Common myeloid progenitor, CD34-positive (primary cell): ENCODE measurements around the gene SLC6A17.

Experiments used
- CTCF ChIA-PET: fragments of 350-600 bp; sonication (Branson Sonifier 250); formaldehyde crosslinking; loops from one replicate; lab custom pipeline; 2021; ENCODE audit warnings: antibody characterized with exemption; lab: Charles Lee
- POLR2A ChIA-PET: fragments of 350-600 bp; sonication (Branson Sonifier 250); formaldehyde crosslinking; loops from one replicate; lab custom pipeline; 2021; ENCODE audit warnings: antibody characterized with exemption; lab: Charles Lee
- DNase-seq, 3 donors: peaks; one replicate each; pipeline versions ENCODE4 v3.0.0 to v3.0.0-alpha.2; 2013
- H3K27ac ChIP-seq, 2 experiments: 1 replicate in 1 of 2; 2 replicates in 1 of 2; pipeline ENCODE4 v1.7.0; 2013; ENCODE audit warnings: inconsistent platforms in 2 of 2, low read length in 2 of 2, mild to moderate bottlenecking in 2 of 2, low read depth in 1 of 2, moderate library complexity in 1 of 2; ENCODE audit not compliant: severe bottlenecking in 2 of 2, insufficient read depth in 1 of 2, poor library complexity in 1 of 2
- H3K27me3 ChIP-seq, 5 experiments: replicated peaks in 2 of 5; 1 replicate in 3 of 5; 2 replicates in 2 of 5; pipeline versions ENCODE4 v1.6.1 to v1.7.0; 2013; ENCODE audit warnings: low read length in 4 of 5, mild to moderate bottlenecking in 2 of 5, moderate library complexity in 2 of 5, inconsistent platforms in 1 of 5; ENCODE audit not compliant: insufficient read depth in 5 of 5, control insufficient read depth in 4 of 5
- H3K36me3 ChIP-seq, 4 experiments: 1 replicate in 2 of 4; 2 replicates in 2 of 4; pipeline versions ENCODE4 v1.6.1 to v1.7.0; 2013; ENCODE audit warnings: low read length in 3 of 4, control low read depth in 1 of 4, mild to moderate bottlenecking in 1 of 4; ENCODE audit not compliant: control insufficient read depth in 4 of 4, insufficient read depth in 4 of 4
- H3K4me1 ChIP-seq, 4 experiments: 1 replicate in 3 of 4; 2 replicates in 1 of 4; pipeline versions ENCODE4 v1.6.1 to v1.7.1; 2013; ENCODE audit warnings: low read length in 3 of 4, mild to moderate bottlenecking in 3 of 4, control low read depth in 1 of 4, inconsistent platforms in 1 of 4, moderate library complexity in 1 of 4; ENCODE audit not compliant: control insufficient read depth in 4 of 4, insufficient read depth in 4 of 4; ENCODE audit errors: control extremely low read depth in 1 of 4
- H3K4me3 ChIP-seq, 7 experiments: 1 replicate in 4 of 7; 2 replicates in 3 of 7; pipeline versions ENCODE4 v1.5.1 to v1.7.0; 2013; ENCODE audit warnings: mild to moderate bottlenecking in 7 of 7, low read length in 6 of 7, moderate library complexity in 6 of 7, inconsistent platforms in 2 of 7, low read depth in 2 of 7, control low read depth in 1 of 7; ENCODE audit not compliant: insufficient read depth in 4 of 7, control insufficient read depth in 1 of 7; ENCODE audit errors: extremely low read depth in 1 of 7
- H3K9me3 ChIP-seq, 5 experiments: 1 replicate in 4 of 5; 2 replicates in 1 of 5; pipeline versions ENCODE4 v1.6.1 to v1.7.1; 2013; ENCODE audit warnings: low read length in 4 of 5, mild to moderate bottlenecking in 2 of 5, inconsistent platforms in 1 of 5, low read depth in 1 of 5, moderate library complexity in 1 of 5; ENCODE audit not compliant: control insufficient read depth in 4 of 5, insufficient read depth in 2 of 5; ENCODE audit errors: control extremely low read depth in 1 of 5
- WGBS: methylation state at CpG from one replicate; pipeline ENCODE4 v1.1.5; 2013; ENCODE audit not compliant: insufficient coverage; 5-methylcytosine and 5-hydroxymethylcytosine counted together

The SLC6A17 gene

DNA sequence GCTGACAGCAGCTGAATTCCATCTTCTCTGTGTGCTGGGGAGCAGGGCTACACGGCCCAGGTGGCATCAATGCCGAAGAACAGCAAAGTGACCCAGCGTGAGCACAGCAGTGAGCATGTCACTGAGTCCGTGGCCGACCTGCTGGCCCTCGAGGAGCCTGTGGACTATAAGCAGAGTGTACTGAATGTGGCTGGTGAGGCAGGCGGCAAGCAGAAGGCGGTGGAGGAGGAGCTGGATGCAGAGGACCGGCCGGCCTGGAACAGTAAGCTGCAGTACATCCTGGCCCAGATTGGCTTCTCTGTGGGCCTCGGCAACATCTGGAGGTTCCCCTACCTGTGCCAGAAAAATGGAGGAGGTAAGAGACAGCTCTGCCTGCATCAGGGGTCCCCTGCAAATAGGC lies 16.6 kb downstream of the SLC6A17 start:
- WGBS, result 95% methylated on average over 8 of the region's 11 CpGs
- Histone ChIP-seq H3K27me3 (peaks cover 0 to 2% (median 0%) of the 10 kb centered on the region in 5 experiments), H3K36me3 (no peaks in the 10 kb centered on the region), H3K9me3 (no peaks in the 10 kb centered on the region), H3K27ac (no peak overlapping the region), H3K4me3 (no peak overlapping the region), H3K4me1 (no peaks in the 10 kb centered on the region)
- POLR2A ChIA-PET, result no interaction called here
- CTCF ChIA-PET, result interaction anchor here (1.0 to 1.9 kb wide), 4 partner anchors 8 to 41 kb away, joined by 3 to 5 read pairs (median 3); no protein-coding TSS in a partner anchor
- DNase-seq, result no peak

DNA sequence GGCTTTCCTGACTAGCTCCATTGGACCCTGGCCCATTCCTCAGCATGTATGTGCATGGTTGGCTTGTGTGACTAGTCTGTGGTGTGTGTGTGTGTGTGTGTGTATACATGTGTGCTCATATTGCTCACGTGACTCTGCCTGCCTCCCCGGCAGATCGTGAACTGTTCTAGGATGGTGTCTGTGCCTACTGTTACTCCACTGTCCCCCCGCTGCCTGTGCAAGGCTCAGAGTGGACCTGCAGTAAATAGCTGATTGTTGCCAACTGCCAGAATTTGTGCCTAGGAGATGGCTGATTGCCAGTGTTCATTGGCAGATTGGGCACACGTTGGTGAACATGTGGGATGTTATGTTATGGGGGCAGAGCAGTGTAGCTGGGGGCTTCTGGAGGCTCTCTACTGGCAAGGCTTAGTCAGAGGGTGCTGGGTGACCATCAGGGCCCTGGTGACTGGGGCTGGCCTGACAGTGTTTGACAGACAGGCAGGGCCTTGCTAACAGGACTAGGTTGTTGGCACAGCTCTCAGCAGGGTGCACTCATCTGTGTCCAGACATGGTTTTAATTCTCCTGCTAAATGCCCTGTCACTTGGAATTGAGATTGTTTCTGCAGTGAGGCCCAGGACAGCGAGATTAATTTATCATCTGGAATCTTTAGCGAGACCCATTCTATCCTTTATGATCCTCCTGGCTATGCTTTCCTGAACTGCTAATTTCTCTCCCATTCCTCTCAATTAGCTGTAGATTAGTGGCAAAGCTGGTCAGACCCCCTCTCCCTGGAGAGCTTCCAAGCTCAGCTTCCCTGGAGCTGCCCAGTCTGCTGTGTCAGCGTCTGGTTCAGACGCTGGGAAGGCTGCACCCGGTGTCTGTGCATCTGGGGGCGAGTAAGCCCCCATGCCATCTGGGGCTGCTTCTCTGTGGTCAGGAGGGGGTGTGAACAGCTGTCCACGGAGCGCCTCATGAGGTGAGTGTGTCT lies 20.8 kb downstream of the SLC6A17 start:
- H3K27ac ChIP-seq, result no peak overlapping the region
- DNase-seq, result no peak
- H3K4me3 ChIP-seq, result no peak overlapping the region
- CTCF ChIA-PET, result interaction anchor here (1.0 to 2.5 kb wide), 2 partner anchors 8 to 57 kb away, joined by 3 to 7 read pairs; no protein-coding TSS in a partner anchor
- no peaks in the 10 kb centered on the region for H3K9me3 ChIP-seq
- 89% methylated on average over 10 of the region's 13 CpGs for WGBS
- peaks cover 0 to 4% (median 1%) of the 10 kb centered on the region in 4 experiments for H3K4me1 ChIP-seq
- no peaks in the 10 kb centered on the region for H3K27me3 ChIP-seq
- POLR2A ChIA-PET, result no interaction called here
- H3K36me3 ChIP-seq, result no peaks in the 10 kb centered on the region

DNA sequence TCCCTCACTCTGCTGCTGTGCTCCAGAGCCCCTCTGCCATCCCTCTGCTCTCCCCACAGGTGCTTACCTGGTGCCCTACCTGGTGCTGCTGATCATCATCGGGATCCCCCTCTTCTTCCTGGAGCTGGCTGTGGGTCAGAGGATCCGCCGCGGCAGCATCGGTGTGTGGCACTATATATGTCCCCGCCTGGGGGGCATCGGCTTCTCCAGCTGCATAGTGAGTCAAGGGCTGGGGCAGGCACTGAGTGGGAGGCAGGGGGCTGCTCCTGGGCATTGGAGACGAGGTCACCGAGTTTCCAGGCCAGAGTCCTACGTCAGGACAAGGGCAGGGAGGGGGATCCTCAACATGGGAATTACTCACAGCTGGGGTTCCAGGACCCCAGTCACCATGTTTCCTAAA lies 21.7 kb downstream of the SLC6A17 start:
- Histone ChIP-seq H3K4me3 (no peak overlapping the region), H3K36me3 (no peaks in the 10 kb centered on the region), H3K9me3 (no peaks in the 10 kb centered on the region), H3K4me1 (peaks cover 0 to 10% (median 4%) of the 10 kb centered on the region in 4 experiments), H3K27ac (no peak overlapping the region), H3K27me3 (no peaks in the 10 kb centered on the region)
- POLR2A ChIA-PET, result no interaction called here
- WGBS, result 97% methylated on average over 10 of the region's 10 CpGs
- CTCF ChIA-PET, result interaction anchor here (1.0 to 2.5 kb wide), 2 partner anchors 9 to 58 kb away, joined by 3 to 7 read pairs; no protein-coding TSS in a partner anchor
- no peak for DNase-seq

DNA sequence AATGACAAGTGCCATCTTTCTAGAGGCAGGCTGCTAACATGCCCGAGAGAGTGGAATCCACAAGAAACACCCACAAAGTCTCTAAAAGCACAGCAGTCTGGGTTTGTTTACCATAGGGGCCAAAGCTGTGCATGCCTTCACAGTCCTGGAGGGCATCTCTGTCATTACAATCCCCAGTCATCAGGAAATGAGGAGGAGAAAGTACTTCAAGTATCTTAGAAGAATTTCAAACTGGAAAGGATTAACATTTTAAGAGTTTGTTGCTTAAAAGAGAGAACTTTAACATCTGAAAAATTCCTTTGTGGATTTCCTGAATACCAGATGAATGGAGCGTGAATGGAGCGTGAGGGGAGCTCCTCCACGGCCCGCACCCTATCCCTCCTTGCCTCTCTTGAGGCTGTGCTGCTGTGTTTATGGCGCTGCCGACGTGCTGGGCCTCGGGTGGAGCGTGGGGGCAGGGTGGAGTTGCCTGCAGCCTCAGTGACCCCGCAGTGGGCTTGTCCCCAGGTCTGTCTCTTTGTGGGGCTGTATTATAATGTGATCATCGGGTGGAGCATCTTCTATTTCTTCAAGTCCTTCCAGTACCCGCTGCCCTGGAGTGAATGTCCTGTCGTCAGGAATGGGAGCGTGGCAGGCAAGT lies 23.3 kb downstream of the SLC6A17 start:
- no peak for DNase-seq
- no peaks in the 10 kb centered on the region for H3K9me3 ChIP-seq
- H3K4me1 ChIP-seq, result peaks cover 0 to 10% (median 4%) of the 10 kb centered on the region in 4 experiments
- H3K27ac ChIP-seq, result no peak overlapping the region
- H3K27me3 ChIP-seq, result peaks cover 0 to 4% (median 0%) of the 10 kb centered on the region in 5 experiments
- no peaks in the 10 kb centered on the region for H3K36me3 ChIP-seq
- no peak overlapping the region for H3K4me3 ChIP-seq
- ChIA-PET CTCF (interaction anchor here (0.6 to 2.5 kb wide), 2 partner anchors 10 to 20 kb away, joined by 3 to 7 read pairs; no protein-coding TSS in a partner anchor), POLR2A (no interaction called here)
- WGBS, result 86% methylated on average over 14 of the region's 15 CpGs

DNA sequence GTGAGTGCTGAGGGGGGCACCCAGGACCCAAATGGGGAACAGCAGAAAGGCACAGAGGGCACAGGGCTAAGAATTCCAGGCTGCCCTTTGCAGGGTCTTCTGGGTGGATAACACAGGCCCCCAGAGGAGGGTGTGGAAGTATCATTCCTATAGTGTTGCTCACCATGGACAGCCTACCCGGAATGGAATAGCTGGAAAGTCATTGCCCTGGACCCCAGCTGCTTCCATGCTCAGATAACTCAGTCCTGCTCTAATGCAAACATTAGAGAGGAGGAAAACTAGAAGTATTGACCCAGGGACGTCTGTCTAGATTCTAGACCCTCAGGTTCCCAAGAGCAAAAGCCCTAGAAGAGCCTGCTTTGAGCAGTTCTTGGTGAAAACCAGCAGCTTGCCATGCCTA lies 24.7 kb downstream of the SLC6A17 start:
- CTCF ChIA-PET, result interaction anchor here (0.6 to 1.7 kb wide), 5 partner anchors 8 to 321 kb away, joined by 3 to 5 read pairs (median 3); no protein-coding TSS in a partner anchor

DNA sequence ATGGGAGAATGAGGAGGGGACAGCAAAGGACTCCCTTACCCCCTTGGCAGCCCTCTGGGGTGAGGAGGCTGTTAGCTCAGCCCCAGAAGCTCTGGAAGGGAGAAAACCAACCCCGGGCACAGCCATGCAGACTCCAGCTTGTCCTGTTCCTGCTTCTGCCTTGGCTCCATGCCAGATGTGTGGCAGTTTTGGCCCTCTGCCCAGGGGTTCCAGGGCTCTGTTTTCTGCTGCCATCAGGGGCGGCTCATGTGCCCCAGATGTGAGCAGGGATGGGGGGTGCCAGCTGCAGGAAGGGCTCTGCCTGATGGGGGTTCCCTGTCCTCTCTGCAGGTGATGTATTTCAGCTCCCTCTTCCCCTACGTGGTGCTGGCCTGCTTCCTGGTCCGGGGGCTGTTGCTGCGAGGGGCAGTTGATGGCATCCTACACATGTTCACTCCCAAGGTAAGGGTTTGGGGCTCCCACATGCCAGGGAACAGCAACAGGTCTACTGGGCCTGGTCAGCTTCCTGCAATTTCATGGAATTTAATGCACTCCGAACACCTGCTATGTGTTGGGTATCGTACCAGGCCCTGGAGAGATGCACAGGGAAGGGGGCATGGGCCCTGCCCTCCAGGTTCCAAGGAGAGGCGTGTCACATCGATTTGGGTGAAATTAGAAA lies 26.1 kb downstream of the SLC6A17 start:
- 55% methylated on average over 7 of the region's 9 CpGs for WGBS
- Histone ChIP-seq H3K27me3 (peaks cover 0 to 7% (median 3%) of the 10 kb centered on the region in 5 experiments), H3K4me3 (no peak overlapping the region), H3K36me3 (no peaks in the 10 kb centered on the region), H3K9me3 (peaks cover 0 to 3% (median 0%) of the 10 kb centered on the region in 5 experiments), H3K27ac (no peak overlapping the region), H3K4me1 (peaks cover 0 to 10% (median 4%) of the 10 kb centered on the region in 4 experiments)
- DNase-seq, result peak; percentile 47 to 79 (median 78)
- ChIA-PET POLR2A (no interaction called here), CTCF (interaction anchor here (1.1 to 1.7 kb wide), 4 partner anchors 17 to 900 kb away, joined by 3 to 5 read pairs (median 4); no protein-coding TSS in a partner anchor)

More for the DNA sequence above, 24.7 kb downstream of the SLC6A17 start:
- Histone ChIP-seq H3K27ac (no peak overlapping the region), H3K4me1 (peaks cover 0 to 10% (median 4%) of the 10 kb centered on the region in 4 experiments), H3K27me3 (peaks cover 0 to 4% (median 0%) of the 10 kb centered on the region in 5 experiments), H3K36me3 (no peaks in the 10 kb centered on the region), H3K9me3 (peaks cover 0 to 3% (median 0%) of the 10 kb centered on the region in 5 experiments), H3K4me3 (no peak overlapping the region)
- WGBS, result 100% methylated on average over 2 of the region's 2 CpGs
- POLR2A ChIA-PET, result no interaction called here
- no peak for DNase-seq
